ENCODE results near the gene PCYOX1L. TPM values are rescaled to one million over a fixed set of nuclear protein-coding genes. Genes with fewer than 3 reads are reported as not detected.

The PCYOX1L gene
- polyA plus RNA-seq, 3 donors, result 9.8 to 31.8 (median 13.5) TPM

DNA sequence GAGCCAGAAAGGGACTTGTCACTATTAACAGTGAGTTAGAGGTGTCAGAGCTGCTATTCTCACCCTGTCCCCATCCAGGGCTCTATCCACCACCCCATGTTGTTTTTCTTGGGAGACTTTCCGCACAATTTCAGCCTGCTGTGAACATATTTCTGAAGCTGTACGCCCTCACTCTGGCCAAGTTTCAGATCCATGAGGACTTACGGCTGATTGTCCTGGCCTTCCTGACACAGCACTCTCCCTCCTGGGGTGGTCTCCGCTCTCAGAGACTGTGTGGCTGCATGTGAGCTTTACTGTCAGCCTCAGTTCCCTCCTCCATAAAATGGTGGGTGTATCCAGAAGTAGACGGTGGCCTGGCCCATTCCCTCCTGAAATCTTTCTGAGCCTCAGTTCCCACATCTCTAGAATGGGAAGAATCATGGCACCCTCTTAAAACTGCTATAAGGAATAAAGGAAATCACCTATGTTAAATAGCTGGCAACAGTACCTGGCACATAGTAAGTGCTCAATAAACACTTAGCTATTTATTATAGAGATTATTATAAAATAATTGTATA is 22.1 kb downstream of the PCYOX1L start:
- H3K36me3 Mint-ChIP-seq, result no peaks in the 10 kb centered on the region
- DNase-seq, result no peak
- no peak overlapping the region for H3K4me2 ChIP-seq (replicated peaks; ENCODE audit: extremely low read depth, low read length, poor library complexity, severe bottlenecking)
- no peaks in the 10 kb centered on the region for H3K79me2 ChIP-seq (ENCODE audit: insufficient read depth, low read length)
- H3K9me3 ChIP-seq (replicated peaks in 1 of 2; ENCODE audit: control insufficient read depth in 1 of 2, insufficient read depth in 1 of 2, low read length in 2 of 2), result no peaks in the 10 kb centered on the region
- H4K20me1 ChIP-seq (ENCODE audit: insufficient read depth, low read length), result no peaks in the 10 kb centered on the region
- no peak overlapping the region for H3K4me3 ChIP-seq (replicated peaks in 1 of 3; ENCODE audit: low read depth in 2 of 3, low read length in 3 of 3)
- H3K9ac ChIP-seq (ENCODE audit: insufficient read depth, low read length, poor library complexity, severe bottlenecking), result no peak overlapping the region
- 94% methylated on average over 2 of the region's 5 CpGs for WGBS (ENCODE audit: insufficient coverage)
- no peak overlapping the region for H3K27ac Mint-ChIP-seq
- no peak overlapping the region for H3K27ac ChIP-seq (ENCODE audit: low read depth in 1 of 2, low read length in 2 of 2)
- H3K9me3 Mint-ChIP-seq, result peaks cover 0 to 2% (median 0%) of the 10 kb centered on the region in 7 donors
- H3K27me3 Mint-ChIP-seq (ENCODE audit: low read depth in 3 of 3), result peaks cover 1 to 3% (median 1%) of the 10 kb centered on the region in 3 donors
- H3K4me1 ChIP-seq (ENCODE audit: control insufficient read depth in 1 of 2, insufficient read depth in 2 of 2, low read length in 2 of 2), result no peaks in the 10 kb centered on the region
- intact Hi-C loops (cut with micrococcal nuclease), result loop anchor here (5.0 kb wide), 2 partner anchors 182 to 187 kb away; no protein-coding TSS in a partner anchor
- H3K36me3 ChIP-seq (replicated peaks in 1 of 2; ENCODE audit: control insufficient read depth in 1 of 2, insufficient read depth in 2 of 2, low read length in 2 of 2), result no peaks in the 10 kb centered on the region
- peaks cover 4% of the 10 kb centered on the region for H3K4me1 Mint-ChIP-seq
- H2AFZ ChIP-seq (ENCODE audit: insufficient read depth, low read depth, low read length, poor library complexity, severe bottlenecking), result no peak overlapping the region
- no peaks in the 10 kb centered on the region for H3K27me3 ChIP-seq (ENCODE audit: control insufficient read depth in 2 of 2, insufficient read depth in 2 of 2, low read length in 2 of 2)
- H3K4me3 Mint-ChIP-seq, result no peak overlapping the region
- TF ChIP-seq, protein P1, sequence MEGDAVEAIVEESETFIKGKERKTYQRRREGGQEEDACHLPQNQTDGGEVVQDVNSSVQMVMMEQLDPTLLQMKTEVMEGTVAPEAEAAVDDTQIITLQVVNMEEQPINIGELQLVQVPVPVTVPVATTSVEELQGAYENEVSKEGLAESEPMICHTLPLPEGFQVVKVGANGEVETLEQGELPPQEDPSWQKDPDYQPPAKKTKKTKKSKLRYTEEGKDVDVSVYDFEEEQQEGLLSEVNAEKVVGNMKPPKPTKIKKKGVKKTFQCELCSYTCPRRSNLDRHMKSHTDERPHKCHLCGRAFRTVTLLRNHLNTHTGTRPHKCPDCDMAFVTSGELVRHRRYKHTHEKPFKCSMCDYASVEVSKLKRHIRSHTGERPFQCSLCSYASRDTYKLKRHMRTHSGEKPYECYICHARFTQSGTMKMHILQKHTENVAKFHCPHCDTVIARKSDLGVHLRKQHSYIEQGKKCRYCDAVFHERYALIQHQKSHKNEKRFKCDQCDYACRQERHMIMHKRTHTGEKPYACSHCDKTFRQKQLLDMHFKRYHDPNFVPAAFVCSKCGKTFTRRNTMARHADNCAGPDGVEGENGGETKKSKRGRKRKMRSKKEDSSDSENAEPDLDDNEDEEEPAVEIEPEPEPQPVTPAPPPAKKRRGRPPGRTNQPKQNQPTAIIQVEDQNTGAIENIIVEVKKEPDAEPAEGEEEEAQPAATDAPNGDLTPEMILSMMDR (IDR thresholded peaks at IDR 0.05), result no peak

DNA sequence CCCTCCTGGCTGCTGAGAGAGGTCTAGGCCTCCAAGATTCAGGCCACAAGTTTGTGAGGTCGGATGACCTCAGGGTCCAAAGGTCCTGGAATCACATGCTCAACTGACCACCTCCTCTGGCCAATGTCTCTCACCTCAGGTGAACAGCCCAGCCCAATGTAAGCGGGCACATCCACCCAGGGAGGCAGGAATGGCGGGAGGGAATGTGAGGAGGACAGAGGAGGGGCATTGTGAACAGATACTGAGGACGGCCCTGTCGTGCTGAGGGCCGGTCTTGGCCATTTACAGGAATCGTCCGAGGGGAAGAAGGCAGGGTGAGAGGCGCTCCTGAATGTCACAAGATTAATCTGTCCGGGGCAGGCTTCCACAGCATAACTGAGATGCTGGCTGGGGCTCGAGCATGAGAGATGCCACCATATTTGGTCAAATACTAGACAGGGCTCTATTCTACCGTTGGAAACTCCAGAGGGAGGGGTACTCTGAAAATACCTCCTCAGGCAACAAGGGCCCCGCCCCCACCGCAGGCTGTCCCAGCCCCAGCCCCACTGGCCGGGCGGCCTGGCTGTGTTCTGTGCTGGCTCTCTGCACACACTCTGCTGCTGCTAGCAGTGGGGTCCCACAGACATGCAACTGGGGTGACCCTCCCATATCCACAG is 22.7 kb downstream of the PCYOX1L start:
- no peak overlapping the region for H3K4me2 ChIP-seq (replicated peaks; ENCODE audit: extremely low read depth, low read length, poor library complexity, severe bottlenecking)
- 89% methylated on average over 9 of the region's 16 CpGs for WGBS (ENCODE audit: insufficient coverage)
- TF ChIP-seq, protein P1 (IDR thresholded peaks at IDR 0.05), result no peak
- no peaks in the 10 kb centered on the region for H3K79me2 ChIP-seq (ENCODE audit: insufficient read depth, low read length)
- peaks cover 1 to 3% (median 1%) of the 10 kb centered on the region in 3 donors for H3K27me3 Mint-ChIP-seq (ENCODE audit: low read depth in 3 of 3)
- H3K36me3 Mint-ChIP-seq, result no peaks in the 10 kb centered on the region
- no peaks in the 10 kb centered on the region for H4K20me1 ChIP-seq (ENCODE audit: insufficient read depth, low read length)
- H3K9me3 Mint-ChIP-seq, result peaks cover 0 to 2% (median 0%) of the 10 kb centered on the region in 7 donors
- no peak for DNase-seq
- H3K27ac ChIP-seq (ENCODE audit: low read depth in 1 of 2, low read length in 2 of 2), result no peak overlapping the region
- no peaks in the 10 kb centered on the region for H3K36me3 ChIP-seq (replicated peaks in 1 of 2; ENCODE audit: control insufficient read depth in 1 of 2, insufficient read depth in 2 of 2, low read length in 2 of 2)
- H3K4me1 ChIP-seq (ENCODE audit: control insufficient read depth in 1 of 2, insufficient read depth in 2 of 2, low read length in 2 of 2), result no peaks in the 10 kb centered on the region
- no peak overlapping the region for H3K27ac Mint-ChIP-seq
- intact Hi-C loops (cut with micrococcal nuclease), result loop anchor here (5.0 kb wide), 2 partner anchors 182 to 187 kb away; no protein-coding TSS in a partner anchor
- H3K27me3 ChIP-seq (ENCODE audit: control insufficient read depth in 2 of 2, insufficient read depth in 2 of 2, low read length in 2 of 2), result no peaks in the 10 kb centered on the region
- H3K4me3 ChIP-seq (replicated peaks in 1 of 3; ENCODE audit: low read depth in 2 of 3, low read length in 3 of 3), result no peak overlapping the region
- H3K4me3 Mint-ChIP-seq, result no peak overlapping the region
- H3K9me3 ChIP-seq (replicated peaks in 1 of 2; ENCODE audit: control insufficient read depth in 1 of 2, insufficient read depth in 1 of 2, low read length in 2 of 2), result no peaks in the 10 kb centered on the region
- peaks cover 4% of the 10 kb centered on the region for H3K4me1 Mint-ChIP-seq
- no peak overlapping the region for H2AFZ ChIP-seq (ENCODE audit: insufficient read depth, low read depth, low read length, poor library complexity, severe bottlenecking)
- no peak overlapping the region for H3K9ac ChIP-seq (ENCODE audit: insufficient read depth, low read length, poor library complexity, severe bottlenecking)

All from CD14-positive monocyte (primary cell).